BE2C (cell line): ENCODE measurements around the gene SOX6.

Experiments used
- DNase-seq: peaks from one replicate; pipeline ENCODE4 v3.0.0-alpha.2; 2020
- H3K27me3 ChIP-seq: fragments of 250-450 bp; sonication (Bioruptor Pico); 2 replicates; pipeline ENCODE4 v1.5.1; 2020; ENCODE audit warnings: mild to moderate bottlenecking
- H3K36me3 ChIP-seq: fragments of 250-450 bp; sonication (Bioruptor Pico); 2 replicates; pipeline ENCODE4 v1.5.1; 2020; ENCODE audit warnings: mild to moderate bottlenecking
- H3K4me1 ChIP-seq: fragments of 250-450 bp; sonication (Bioruptor Pico); 2 replicates; pipeline ENCODE4 v1.5.1; 2020
- H3K4me3 ChIP-seq: 2 replicates; pipeline ENCODE4 v1.5.1; 2011; ENCODE audit warnings: low read depth, low read length
- H3K9me3 ChIP-seq: fragments of 250-450 bp; sonication (Bioruptor Pico); 2 replicates; pipeline ENCODE4 v1.5.1; 2020
- CTCF ChIP-seq: IDR thresholded peaks from 2 replicates; pipeline ENCODE4 v1.5.1; 2012; ENCODE audit warnings: mild to moderate bottlenecking, low read depth, low read length

SOX6 gene

GRCh38 chr11:16216831-16217230 lies 139.5 kb downstream of the SOX6 start:
- no peak for TF ChIP-seq CTCF
- Histone ChIP-seq H3K27me3 (no peaks in the 10 kb centered on the region), H3K4me1 (no peaks in the 10 kb centered on the region), H3K9me3 (no peaks in the 10 kb centered on the region), H3K36me3 (no peaks in the 10 kb centered on the region), H3K4me3 (no peak overlapping the region)
- DNase-seq, result no peak

GRCh38 chr11:16215352-16215751 lies 141.0 kb downstream of the SOX6 start:
- no peaks in the 10 kb centered on the region for H3K36me3 ChIP-seq
- no peak for DNase-seq
- H3K9me3 ChIP-seq, result no peaks in the 10 kb centered on the region
- no peaks in the 10 kb centered on the region for H3K27me3 ChIP-seq
- TF ChIP-seq CTCF, result no peak
- H3K4me3 ChIP-seq, result no peak overlapping the region
- H3K4me1 ChIP-seq, result no peaks in the 10 kb centered on the region

GRCh38 chr11:16211407-16211806 lies 144.9 kb downstream of the SOX6 start:
- no peaks in the 10 kb centered on the region for H3K27me3 ChIP-seq
- no peaks in the 10 kb centered on the region for H3K36me3 ChIP-seq
- no peak for DNase-seq
- H3K9me3 ChIP-seq, result no peaks in the 10 kb centered on the region
- no peak overlapping the region for H3K4me3 ChIP-seq
- TF ChIP-seq CTCF, result no peak
- no peaks in the 10 kb centered on the region for H3K4me1 ChIP-seq

- Histone ChIP-seq H3K36me3 (no peaks in the 10 kb centered on the region), H3K27me3 (no peaks in the 10 kb centered on the region), H3K4me1 (no peaks in the 10 kb centered on the region), H3K4me3 (no peak overlapping the region), H3K9me3 (no peaks in the 10 kb centered on the region)
- DNase-seq, result no peak
- TF ChIP-seq CTCF, result no peak
These were observed 152.1 kb downstream of the SOX6 start for GRCh38 chr11:16204261-16204660.

GRCh38 chr11:16195651-16196050 lies 160.7 kb downstream of the SOX6 start:
- no peak for TF ChIP-seq CTCF

GRCh38 chr11:16194566-16194965 lies 161.8 kb downstream of the SOX6 start:
- H3K36me3 ChIP-seq, result no peaks in the 10 kb centered on the region
- no peaks in the 10 kb centered on the region for H3K4me1 ChIP-seq
- no peak overlapping the region for H3K4me3 ChIP-seq
- H3K27me3 ChIP-seq, result no peaks in the 10 kb centered on the region
- no peak for DNase-seq
- no peak for TF ChIP-seq CTCF
- H3K9me3 ChIP-seq, result no peaks in the 10 kb centered on the region

More at GRCh38 chr11:16195651-16196050, 160.7 kb downstream of the SOX6 start:
- no peak for DNase-seq
- Histone ChIP-seq H3K36me3 (no peaks in the 10 kb centered on the region), H3K4me3 (no peak overlapping the region), H3K27me3 (no peaks in the 10 kb centered on the region), H3K4me1 (no peaks in the 10 kb centered on the region), H3K9me3 (no peaks in the 10 kb centered on the region)
